Activated CD4-positive, alpha-beta T cell treated with anti-CD3 and anti-CD28 coated beads, Interleukin-2, amount 10 ng/mL, durations not matched to agents 24 days and 14 days (primary cell): ENCODE measurements around the gene CA7. TPM values are rescaled to one million over a fixed set of nuclear protein-coding genes. Genes with fewer than 3 reads are reported as not detected.

Experiments
- DNase-seq: peaks from one replicate; pipeline ENCODE4 v3.0.0; 2022
- H3K27ac Mint-ChIP-seq: one replicate; pipeline ENCODE4 v1.8.0; 2022; ENCODE audit warnings: mild to moderate bottlenecking, mixed read lengths
- H3K27me3 Mint-ChIP-seq: one replicate; pipeline ENCODE4 v1.8.0; 2022; ENCODE audit warnings: mixed read lengths
- H3K36me3 Mint-ChIP-seq: one replicate; pipeline ENCODE4 v1.8.0; 2022; ENCODE audit warnings: low read depth, mild to moderate bottlenecking, mixed read lengths
- H3K4me1 Mint-ChIP-seq: one replicate; pipeline ENCODE4 v1.8.0; 2021; ENCODE audit warnings: mixed read lengths
- H3K4me3 Mint-ChIP-seq: one replicate; pipeline ENCODE4 v1.8.0; 2022; ENCODE audit warnings: mild to moderate bottlenecking, moderate library complexity, mixed read lengths
- H3K9me3 Mint-ChIP-seq: one replicate; pipeline ENCODE4 v1.8.0; 2021; ENCODE audit warnings: mixed read lengths
- intact Hi-C: fragments of 100-400 bp; cut with micrococcal nuclease; formaldehyde crosslinking; loops from one replicate; pipeline ENCODE4 v1.15.1; 2023
- total RNA-seq: library from RNA; stranded (reverse); gene quantifications from 2 replicates; pipeline ENCODE4 v1.2.3, GENCODE V29; 2022

CA7 gene
- total RNA-seq, 1 donor from 2014 or later, result 0.56 TPM

DNA sequence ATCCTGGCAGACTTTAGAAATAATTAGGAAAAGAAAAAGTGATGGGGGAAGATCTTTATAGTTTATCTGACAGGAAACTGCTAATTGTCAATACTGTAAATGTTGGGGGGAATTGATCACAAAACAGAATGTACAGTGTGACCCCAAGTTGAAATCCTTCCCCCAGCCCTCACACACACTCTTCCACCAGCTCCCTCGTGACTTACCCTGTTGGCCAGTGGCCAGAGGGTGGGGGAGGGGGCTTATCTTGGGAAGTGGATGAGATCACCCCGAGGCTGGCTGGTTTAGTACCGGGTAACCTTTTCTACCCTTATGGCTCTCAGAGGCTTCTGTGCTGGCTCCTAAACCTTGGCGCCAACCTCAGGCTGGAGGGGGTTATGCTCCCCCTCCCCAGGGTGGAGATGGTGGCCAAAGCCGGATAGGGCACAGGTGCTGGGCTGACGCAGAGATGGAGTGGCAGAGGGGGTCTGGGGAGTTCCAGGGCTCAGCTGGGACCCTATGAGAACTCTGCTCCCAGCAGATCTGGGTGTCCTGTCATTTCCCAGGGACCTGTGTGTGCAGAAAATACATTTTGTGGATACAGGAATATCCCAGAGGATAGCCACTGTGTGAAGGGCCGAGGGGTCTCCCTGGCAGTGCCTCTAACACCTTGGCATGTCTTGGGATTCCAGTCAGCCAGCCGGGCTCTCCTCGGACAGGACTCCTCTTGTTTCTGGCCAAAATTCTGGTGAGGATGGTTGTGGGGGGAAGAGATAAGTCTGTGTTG, 55.9 kb downstream of the CA7 start:
- Mint-ChIP-seq H3K9me3 (no peaks in the 10 kb centered on the region), H3K4me1 (peaks cover 2% of the 10 kb centered on the region), H3K36me3 (no peaks in the 10 kb centered on the region), H3K4me3 (no peak overlapping the region), H3K27ac (no peak overlapping the region), H3K27me3 (no peaks in the 10 kb centered on the region)
- intact Hi-C loops, result no loop called here
- DNase-seq, result no peak

DNA sequence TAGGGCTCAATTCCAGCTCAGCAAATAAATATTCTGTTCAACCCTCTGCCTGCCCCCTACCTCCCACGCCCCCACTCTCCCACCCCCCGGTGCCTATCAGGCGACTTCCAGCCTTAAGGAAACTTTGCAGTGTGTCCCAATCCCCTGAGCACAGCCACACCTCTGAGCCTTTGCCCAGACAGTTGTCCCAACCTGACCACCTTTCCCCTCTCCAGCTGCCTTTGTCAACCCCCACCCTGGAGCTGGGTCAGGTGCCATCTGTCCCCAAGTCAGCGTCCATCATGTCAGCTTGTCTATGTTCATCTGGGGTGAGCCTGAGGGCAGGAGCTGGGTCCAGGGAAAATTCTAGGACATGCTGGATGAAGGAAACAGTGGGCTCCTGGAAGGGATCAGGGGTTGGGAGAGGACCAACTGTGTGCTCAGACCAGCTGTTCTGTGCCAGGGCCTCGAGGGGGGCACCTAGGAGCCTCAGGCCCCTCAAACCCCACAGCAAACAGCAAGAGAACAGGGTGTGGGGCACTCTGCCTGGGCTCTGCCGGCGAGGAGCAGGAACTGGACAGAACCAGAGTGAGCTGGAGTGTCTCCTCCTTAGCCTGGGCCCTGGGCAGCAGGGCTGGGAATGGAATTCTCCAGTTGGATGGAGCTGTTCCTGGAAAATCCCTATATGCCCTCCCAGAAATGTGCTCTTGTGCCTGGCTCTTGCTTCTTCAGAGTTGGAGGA, 56.7 kb downstream of the CA7 start:
- H3K27ac Mint-ChIP-seq, result no peak overlapping the region
- intact Hi-C loops, result no loop called here
- H3K4me3 Mint-ChIP-seq, result no peak overlapping the region
- H3K4me1 Mint-ChIP-seq, result peaks cover 2% of the 10 kb centered on the region
- no peaks in the 10 kb centered on the region for H3K9me3 Mint-ChIP-seq
- H3K27me3 Mint-ChIP-seq, result no peaks in the 10 kb centered on the region
- no peak for DNase-seq
- H3K36me3 Mint-ChIP-seq, result no peaks in the 10 kb centered on the region

DNA sequence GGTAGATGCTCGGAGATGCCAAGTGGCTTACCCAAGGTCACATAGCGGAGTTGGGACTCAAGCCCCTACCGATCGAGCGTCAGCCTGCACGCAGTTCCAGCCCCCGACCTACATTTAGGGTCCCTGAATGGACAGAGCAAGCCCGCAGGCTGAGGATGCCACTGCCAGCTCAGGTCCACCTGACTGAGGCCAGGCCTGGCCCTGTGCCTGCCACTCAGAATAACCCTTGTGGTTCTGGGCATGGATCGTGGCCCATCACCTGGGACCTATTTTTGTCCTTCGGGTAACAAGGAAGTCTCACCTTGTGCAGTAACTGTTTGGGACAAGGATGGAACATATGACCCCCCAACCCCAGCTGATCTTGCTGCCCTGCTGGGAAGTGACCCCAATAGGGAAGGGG, 57.4 kb downstream of the CA7 start:
- no peaks in the 10 kb centered on the region for H3K36me3 Mint-ChIP-seq
- H3K4me1 Mint-ChIP-seq, result peaks cover 7% of the 10 kb centered on the region
- H3K27ac Mint-ChIP-seq, result no peak overlapping the region
- DNase-seq, result no peak
- H3K9me3 Mint-ChIP-seq, result no peaks in the 10 kb centered on the region
- intact Hi-C loops, result no loop called here
- no peak overlapping the region for H3K4me3 Mint-ChIP-seq
- no peaks in the 10 kb centered on the region for H3K27me3 Mint-ChIP-seq

GRCh38 chr16:66902648-66903543, 58.7 kb downstream of the CA7 start:
- intact Hi-C loops, result no loop called here
- H3K36me3 Mint-ChIP-seq, result no peaks in the 10 kb centered on the region
- no peak overlapping the region for H3K4me3 Mint-ChIP-seq
- H3K4me1 Mint-ChIP-seq, result peaks cover 9% of the 10 kb centered on the region
- no peaks in the 10 kb centered on the region for H3K27me3 Mint-ChIP-seq
- DNase-seq, result no peak
- no peak overlapping the region for H3K27ac Mint-ChIP-seq
- no peaks in the 10 kb centered on the region for H3K9me3 Mint-ChIP-seq

Other genes starting within 250 kb of the CA7 start
- 95.6 and 100 TPM in 2 replicates for gene CMTM3, start 239.7 kb upstream of the CA7 start, total RNA-seq
- gene CMTM4, start 147.7 kb upstream of the CA7 start, total RNA-seq, result 3.5 and 5.0 TPM in 2 replicates
- 51.4 and 56.5 TPM in 2 replicates for gene DYNC1LI2, start 92.8 kb upstream of the CA7 start, total RNA-seq
- 0.37 TPM in 1 of 2 replicates, not detected in the other for gene TERB1, start 42.8 kb upstream of the CA7 start, total RNA-seq
- gene NAE1, start 13.4 kb upstream of the CA7 start, total RNA-seq, result 118 and 125 TPM in 2 replicates
- gene PDP2, start 36.1 kb downstream of the CA7 start, total RNA-seq, result 48.0 and 51.8 TPM in 2 replicates
- not detected in 2 replicates for gene CDH16, start 74.5 kb downstream of the CA7 start, total RNA-seq
- gene RRAD, start 81.1 kb downstream of the CA7 start, total RNA-seq, result 1.3 TPM in 2 replicates
- 170 and 176 TPM in 2 replicates for gene CIAO2B, start 90.0 kb downstream of the CA7 start, total RNA-seq
- 30.6 and 33.6 TPM in 2 replicates for gene CES2, start 91.1 kb downstream of the CA7 start, total RNA-seq
- gene CES3, start 116.9 kb downstream of the CA7 start, total RNA-seq, result 6.8 and 7.0 TPM in 2 replicates
- gene CES4A, start 144.2 kb downstream of the CA7 start, total RNA-seq, result 27.0 and 27.5 TPM in 2 replicates
- 163 and 172 TPM in 2 replicates for gene CBFB, start 184.7 kb downstream of the CA7 start, total RNA-seq